ENCODE measurements around the gene SUMF1.

DNA sequence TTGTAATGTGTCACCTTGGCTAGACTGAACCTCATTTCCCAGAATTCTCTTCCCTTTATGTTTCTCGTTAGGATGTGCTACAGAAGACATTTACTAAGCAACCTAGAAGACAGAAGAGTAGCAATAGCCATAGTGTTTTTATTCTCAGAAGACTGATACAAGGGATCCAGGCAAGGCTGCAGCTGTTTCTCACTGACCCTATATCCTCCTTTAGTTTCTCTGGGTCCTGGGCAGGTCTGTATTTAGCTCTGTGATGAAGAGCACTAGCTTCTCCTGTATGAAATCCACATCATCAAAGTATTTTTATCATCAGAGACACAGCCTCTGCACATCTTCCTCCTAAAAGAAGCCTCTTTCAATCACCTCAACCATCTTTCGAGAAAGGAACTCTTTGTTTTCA, 72.5 kb downstream of the SUMF1 start:
- TF ChIP-seq, protein P1, sequence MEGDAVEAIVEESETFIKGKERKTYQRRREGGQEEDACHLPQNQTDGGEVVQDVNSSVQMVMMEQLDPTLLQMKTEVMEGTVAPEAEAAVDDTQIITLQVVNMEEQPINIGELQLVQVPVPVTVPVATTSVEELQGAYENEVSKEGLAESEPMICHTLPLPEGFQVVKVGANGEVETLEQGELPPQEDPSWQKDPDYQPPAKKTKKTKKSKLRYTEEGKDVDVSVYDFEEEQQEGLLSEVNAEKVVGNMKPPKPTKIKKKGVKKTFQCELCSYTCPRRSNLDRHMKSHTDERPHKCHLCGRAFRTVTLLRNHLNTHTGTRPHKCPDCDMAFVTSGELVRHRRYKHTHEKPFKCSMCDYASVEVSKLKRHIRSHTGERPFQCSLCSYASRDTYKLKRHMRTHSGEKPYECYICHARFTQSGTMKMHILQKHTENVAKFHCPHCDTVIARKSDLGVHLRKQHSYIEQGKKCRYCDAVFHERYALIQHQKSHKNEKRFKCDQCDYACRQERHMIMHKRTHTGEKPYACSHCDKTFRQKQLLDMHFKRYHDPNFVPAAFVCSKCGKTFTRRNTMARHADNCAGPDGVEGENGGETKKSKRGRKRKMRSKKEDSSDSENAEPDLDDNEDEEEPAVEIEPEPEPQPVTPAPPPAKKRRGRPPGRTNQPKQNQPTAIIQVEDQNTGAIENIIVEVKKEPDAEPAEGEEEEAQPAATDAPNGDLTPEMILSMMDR (IDR thresholded peaks at IDR 0.05): no peak
- TF ChIP-seq POLR2A (IDR thresholded peaks at IDR 0.05): no peak
